ENCODE results near the gene RPEL1.

GRCh38 chr10:103203466-103203865 is 42.2 kb upstream of the RPEL1 start:
- TF ChIP-seq, protein P1, sequence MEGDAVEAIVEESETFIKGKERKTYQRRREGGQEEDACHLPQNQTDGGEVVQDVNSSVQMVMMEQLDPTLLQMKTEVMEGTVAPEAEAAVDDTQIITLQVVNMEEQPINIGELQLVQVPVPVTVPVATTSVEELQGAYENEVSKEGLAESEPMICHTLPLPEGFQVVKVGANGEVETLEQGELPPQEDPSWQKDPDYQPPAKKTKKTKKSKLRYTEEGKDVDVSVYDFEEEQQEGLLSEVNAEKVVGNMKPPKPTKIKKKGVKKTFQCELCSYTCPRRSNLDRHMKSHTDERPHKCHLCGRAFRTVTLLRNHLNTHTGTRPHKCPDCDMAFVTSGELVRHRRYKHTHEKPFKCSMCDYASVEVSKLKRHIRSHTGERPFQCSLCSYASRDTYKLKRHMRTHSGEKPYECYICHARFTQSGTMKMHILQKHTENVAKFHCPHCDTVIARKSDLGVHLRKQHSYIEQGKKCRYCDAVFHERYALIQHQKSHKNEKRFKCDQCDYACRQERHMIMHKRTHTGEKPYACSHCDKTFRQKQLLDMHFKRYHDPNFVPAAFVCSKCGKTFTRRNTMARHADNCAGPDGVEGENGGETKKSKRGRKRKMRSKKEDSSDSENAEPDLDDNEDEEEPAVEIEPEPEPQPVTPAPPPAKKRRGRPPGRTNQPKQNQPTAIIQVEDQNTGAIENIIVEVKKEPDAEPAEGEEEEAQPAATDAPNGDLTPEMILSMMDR (IDR thresholded peaks at IDR 0.05) = no peak
- no peak for TF ChIP-seq POLR2A (IDR thresholded peaks at IDR 0.05)
